OCI-LY7 (cell line): ENCODE data around the gene MYH7. TPM values are rescaled to one million over a fixed set of nuclear protein-coding genes. Genes with fewer than 3 reads are reported as not detected.
A peak's percentile ranks its signal among the peaks of the same experiment; 100 is the strongest.

Experiments
- BruUV-seq: library from RNA; stranded (reverse); fragments of 400-500 nt; replicated peaks from 2 replicates; lab custom pipeline; 2021; lab: Mats Ljungman, UMichigan
- CTCF ChIA-PET: fragments of 300-600 bp; sonication (Branson Sonifier 250); formaldehyde crosslinking; loops from one replicate; lab custom pipeline; 2022; ENCODE audit warnings: antibody characterized with exemption; ENCODE audit not compliant: unreplicated experiment; lab: Charles Lee
- POLR2A ChIA-PET: fragments of 300-600 bp; sonication (Branson Sonifier 250); formaldehyde crosslinking; loops from one replicate; lab custom pipeline; 2022; ENCODE audit warnings: antibody characterized with exemption; lab: Charles Lee
- DNase-seq: peaks from one replicate; pipeline ENCODE4 v3.0.0-alpha.2; 2015; ENCODE audit warnings: low spot score
- H2AFZ ChIP-seq: fragments of 200-600 bp; sonication (generic), shearing (Covaris generic); 2 replicates; pipeline ENCODE4 v1.6.1; 2014; ENCODE audit warnings: mild to moderate bottlenecking, antibody characterized with exemption, low read length, moderate library complexity
- H3K27ac ChIP-seq: fragments of 200-600 bp; sonication (generic); 2 replicates; pipeline ENCODE4 v1.5.1; 2014; ENCODE audit warnings: mixed run types, low read depth, mild to moderate bottlenecking, moderate library complexity, low read length, inconsistent platforms; ENCODE audit not compliant: poor library complexity, severe bottlenecking
- H3K36me3 ChIP-seq: fragments of 200-600 bp; sonication (generic); 2 replicates; pipeline ENCODE4 v1.6.1; 2014; ENCODE audit warnings: mild to moderate bottlenecking, antibody characterized with exemption, low read length, moderate library complexity, mixed read lengths; ENCODE audit not compliant: insufficient read depth
- H3K4me1 ChIP-seq: fragments of 200-600 bp; sonication (generic); 2 replicates; pipeline ENCODE4 v1.5.1; 2014; ENCODE audit warnings: mild to moderate bottlenecking, low read length; ENCODE audit not compliant: insufficient read depth, poor library complexity, severe bottlenecking
- H3K4me2 ChIP-seq: fragments of 200-600 bp; sonication (generic); 2 replicates; pipeline ENCODE4 v1.6.1; 2014; ENCODE audit warnings: mild to moderate bottlenecking, low read length
- H3K4me3 ChIP-seq: fragments of 200-600 bp; sonication (generic); 2 replicates; pipeline ENCODE4 v1.5.1; 2014; ENCODE audit warnings: mild to moderate bottlenecking, low read depth, low read length; ENCODE audit not compliant: poor library complexity, severe bottlenecking
- H3K79me2 ChIP-seq: fragments of 200-600 bp; sonication (generic); 2 replicates; pipeline ENCODE4 v1.6.1; 2016; ENCODE audit warnings: low read depth, mild to moderate bottlenecking, low read length, moderate library complexity, mixed read lengths; ENCODE audit not compliant: insufficient read depth
- H3K9me2 ChIP-seq: fragments of 200-600 bp; sonication (generic); 2 replicates; pipeline ENCODE4 v1.6.1; 2016; ENCODE audit warnings: mild to moderate bottlenecking, low read length, mixed read lengths; ENCODE audit not compliant: insufficient read depth
- H3K9me3 ChIP-seq: fragments of 200-600 bp; sonication (generic); 2 replicates; pipeline ENCODE4 v1.6.1; 2014; ENCODE audit warnings: mild to moderate bottlenecking, mixed run types, low read length, mixed read lengths
- H4K20me1 ChIP-seq: fragments of 200-600 bp; sonication (generic); 2 replicates; pipeline ENCODE4 v1.6.1; 2014; ENCODE audit warnings: mild to moderate bottlenecking, antibody characterized with exemption, low read length, moderate library complexity, mixed read lengths; ENCODE audit not compliant: insufficient read depth
- CTCF ChIP-seq: fragments of 200-600 bp; sonication (generic); conservative IDR thresholded peaks from 2 replicates; pipeline ENCODE4 v1.5.1; 2014; ENCODE audit warnings: mild to moderate bottlenecking, antibody characterized with exemption, low read length, moderate library complexity, mixed read lengths
- EZH2phosphoT487 ChIP-seq: fragments of 200-600 bp; sonication (generic); IDR thresholded peaks from 2 replicates; pipeline ENCODE4 v1.6.1; 2018; ENCODE audit warnings: low read depth, borderline replicate concordance, mild to moderate bottlenecking, mixed run types, antibody characterized with exemption, low read length, moderate library complexity, mixed read lengths
- intact Hi-C: fragments of 100-400 bp; cut with micrococcal nuclease; formaldehyde crosslinking; loops from one replicate; pipeline ENCODE4 v1.10.0; 2022; ENCODE audit not compliant: unreplicated experiment
- total RNA-seq, 2 experiments: library from RNA; depleted of rRNA in 1 of 2; stranded (reverse); fragments of >200 nt in 1 of 2; shearing (Covaris generic) in 1 of 2; gene quantifications; 2 replicates each; pipeline ENCODE4 v1.2.3, GENCODE V29; 2014 to 2022

Gene MYH7
- total RNA-seq, 2 experiments from 2014 or later: not detected

GRCh38 chr14:23468704-23469126 is 33.3 kb upstream of the MYH7 start:
- TF ChIP-seq CTCF: no peak
- TF ChIP-seq EZH2phosphoT487: no peak
- no peaks in the 10 kb centered on the region for H3K9me2 ChIP-seq
- peaks cover 10% of the 10 kb centered on the region for H3K4me1 ChIP-seq
- no peaks in the 10 kb centered on the region for H4K20me1 ChIP-seq
- ChIA-PET POLR2A (interaction anchor here (0.5 to 1.4 kb wide), 3 partner anchors 148 to 1793 kb away, joined by 3 to 6 read pairs (median 3); partner anchors contain the start of gene PABPN1), CTCF (interaction anchor here (0.6 kb wide), 1 partner anchor 58 kb away, joined by 4 read pairs; no protein-coding TSS in a partner anchor)
- BruUV-seq: no TSS peak
- peaks cover 26% of the 10 kb centered on the region for H3K36me3 ChIP-seq
- DNase-seq: peak; percentile 3
- intact Hi-C loops: loop anchor here (5.0 kb wide), 1 partner anchor 146 kb away; the partner anchor contains the start of gene PABPN1
- no peak overlapping the region for H3K27ac ChIP-seq
- peaks cover 20% of the 10 kb centered on the region for H3K79me2 ChIP-seq
- H3K4me3 ChIP-seq: peak overlapping the region; percentile 77
- peak overlapping the region; percentile 22; the same call in 1 of the 2 replicates for H3K4me2 ChIP-seq
- peaks cover 9% of the 10 kb centered on the region for H3K9me3 ChIP-seq
- H2AFZ ChIP-seq: peak overlapping the region; percentile 97

GRCh38 chr14:23465261-23465660 is 29.8 kb upstream of the MYH7 start:
- ChIA-PET POLR2A (interaction anchor here (0.6 kb wide), 2 partner anchors 187 to 287 kb away, joined by 3 to 4 read pairs; no protein-coding TSS in a partner anchor), CTCF (no interaction called here)
- Histone ChIP-seq H3K27ac (no peak overlapping the region), H3K9me3 (peaks cover 9% of the 10 kb centered on the region), H3K9me2 (no peaks in the 10 kb centered on the region), H3K4me1 (peaks cover 2% of the 10 kb centered on the region), H3K79me2 (peaks cover 7% of the 10 kb centered on the region), H4K20me1 (no peaks in the 10 kb centered on the region), H2AFZ (no peak overlapping the region), H3K4me2 (no peak overlapping the region), H3K4me3 (no peak overlapping the region), H3K36me3 (no peaks in the 10 kb centered on the region)
- intact Hi-C loops: loop anchor here (5.0 kb wide), 1 partner anchor 143 kb away; the partner anchor contains the start of gene PABPN1
- TF ChIP-seq EZH2phosphoT487 (no peak), CTCF (no peak)
- BruUV-seq: no TSS peak
- DNase-seq: no peak

DNA sequence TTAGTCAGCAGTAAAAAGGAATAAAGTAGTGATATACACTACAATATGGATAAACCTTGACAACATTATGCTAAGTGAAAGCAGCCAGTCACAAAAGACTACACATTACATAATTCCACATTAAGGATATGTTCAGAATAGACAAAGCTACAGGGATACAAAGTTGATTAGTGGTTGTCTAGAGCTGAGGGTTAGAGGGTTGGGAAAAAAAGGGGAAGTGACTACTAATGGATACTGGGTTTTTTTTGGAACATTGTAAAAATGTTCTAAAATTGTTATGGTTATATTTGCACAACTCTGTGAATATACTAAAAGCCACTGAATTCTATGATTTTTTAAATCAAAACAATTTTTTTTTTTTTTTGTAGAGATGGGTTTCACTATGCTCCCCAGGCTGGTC is 29.2 kb upstream of the MYH7 start:
- intact Hi-C loops: loop anchor here (5.0 kb wide), 1 partner anchor 142 kb away; the partner anchor contains the start of gene PABPN1
- POLR2A ChIA-PET: interaction anchor here (0.6 kb wide), 2 partner anchors 186 to 287 kb away, joined by 3 to 4 read pairs; no protein-coding TSS in a partner anchor

More for the DNA sequence above, 29.2 kb upstream of the MYH7 start:
- H3K36me3 ChIP-seq: no peaks in the 10 kb centered on the region
- peaks cover 9% of the 10 kb centered on the region for H3K9me3 ChIP-seq
- no peak overlapping the region for H3K4me2 ChIP-seq
- BruUV-seq: no TSS peak
- TF ChIP-seq CTCF (no peak), EZH2phosphoT487 (no peak)
- no peaks in the 10 kb centered on the region for H3K9me2 ChIP-seq
- DNase-seq: no peak
- no peak overlapping the region for H3K4me3 ChIP-seq
- H2AFZ ChIP-seq: no peak overlapping the region
- no peak overlapping the region for H3K27ac ChIP-seq
- no peaks in the 10 kb centered on the region for H3K4me1 ChIP-seq
- CTCF ChIA-PET: no interaction called here
- no peaks in the 10 kb centered on the region for H4K20me1 ChIP-seq
- H3K79me2 ChIP-seq: peaks cover 2% of the 10 kb centered on the region
